ENCODE results near the gene AFAP1L1.

AFAP1L1 gene

GRCh38 chr5:149348518-149348917, 76.9 kb downstream of the AFAP1L1 start:
- Histone ChIP-seq H3K36me3 (ENCODE audit: control insufficient read depth, insufficient read depth, low read length) (peaks cover 17% of the 10 kb centered on the region), H3K27ac (ENCODE audit: low read length) (no peak overlapping the region), H3K4me3 (ENCODE audit: low read length) (no peak overlapping the region), H3K4me1 (ENCODE audit: control insufficient read depth, insufficient read depth, low read length) (no peaks in the 10 kb centered on the region), H3K9me3 (ENCODE audit: control insufficient read depth, insufficient read depth, low read length) (no peaks in the 10 kb centered on the region), H3K27me3 (ENCODE audit: control insufficient read depth, insufficient read depth, low read length) (no peaks in the 10 kb centered on the region)
- no peak for DNase-seq (ENCODE audit: low read depth, low spot score)
- no CpG with 5 or more reads among the region's 1 CpG for WGBS (ENCODE audit: insufficient coverage, insufficient read length)

- no peak for DNase-seq (ENCODE audit: low read depth, low spot score)
- no CpG with 5 or more reads among the region's 4 CpGs for WGBS (ENCODE audit: insufficient coverage, insufficient read length)
- Histone ChIP-seq H3K27me3 (ENCODE audit: control insufficient read depth, insufficient read depth, low read length) (no peaks in the 10 kb centered on the region), H3K4me1 (ENCODE audit: control insufficient read depth, insufficient read depth, low read length) (no peaks in the 10 kb centered on the region), H3K27ac (ENCODE audit: low read length) (no peak overlapping the region), H3K36me3 (ENCODE audit: control insufficient read depth, insufficient read depth, low read length) (peaks cover 17% of the 10 kb centered on the region), H3K4me3 (ENCODE audit: low read length) (no peak overlapping the region), H3K9me3 (ENCODE audit: control insufficient read depth, insufficient read depth, low read length) (no peaks in the 10 kb centered on the region)
Observed at GRCh38 chr5:149349382-149349781, 77.7 kb downstream of the AFAP1L1 start.

- WGBS (ENCODE audit: insufficient coverage, insufficient read length) = no CpG with 5 or more reads among the region's 4 CpGs
- H3K4me3 ChIP-seq (ENCODE audit: low read length) = no peak overlapping the region
- H3K27ac ChIP-seq (ENCODE audit: low read length) = no peak overlapping the region
- DNase-seq (ENCODE audit: low read depth, low spot score) = no peak
- H3K27me3 ChIP-seq (ENCODE audit: control insufficient read depth, insufficient read depth, low read length) = no peaks in the 10 kb centered on the region
- no peaks in the 10 kb centered on the region for H3K4me1 ChIP-seq (ENCODE audit: control insufficient read depth, insufficient read depth, low read length)
- no peaks in the 10 kb centered on the region for H3K9me3 ChIP-seq (ENCODE audit: control insufficient read depth, insufficient read depth, low read length)
- H3K36me3 ChIP-seq (ENCODE audit: control insufficient read depth, insufficient read depth, low read length) = peaks cover 17% of the 10 kb centered on the region
Observed at GRCh38 chr5:149352169-149352568, 80.5 kb downstream of the AFAP1L1 start.

- Histone ChIP-seq H3K9me3 (ENCODE audit: control insufficient read depth, insufficient read depth, low read length) (no peaks in the 10 kb centered on the region), H3K4me1 (ENCODE audit: control insufficient read depth, insufficient read depth, low read length) (0 out of 2 replicates have a peak, but pooled peaks cover 1% of the 10 kb centered on the region), H3K27ac (ENCODE audit: low read length) (no peak overlapping the region), H3K36me3 (ENCODE audit: control insufficient read depth, insufficient read depth, low read length) (peaks cover 7% of the 10 kb centered on the region; the same call in 1 of the 2 replicates), H3K4me3 (ENCODE audit: low read length) (no peak overlapping the region), H3K27me3 (ENCODE audit: control insufficient read depth, insufficient read depth, low read length) (no peaks in the 10 kb centered on the region)
- no peak for DNase-seq (ENCODE audit: low read depth, low spot score)
- WGBS (ENCODE audit: insufficient coverage, insufficient read length) = no CpG with 5 or more reads among the region's 2 CpGs
Observed at GRCh38 chr5:149353911-149354310, 82.3 kb downstream of the AFAP1L1 start.

DNA sequence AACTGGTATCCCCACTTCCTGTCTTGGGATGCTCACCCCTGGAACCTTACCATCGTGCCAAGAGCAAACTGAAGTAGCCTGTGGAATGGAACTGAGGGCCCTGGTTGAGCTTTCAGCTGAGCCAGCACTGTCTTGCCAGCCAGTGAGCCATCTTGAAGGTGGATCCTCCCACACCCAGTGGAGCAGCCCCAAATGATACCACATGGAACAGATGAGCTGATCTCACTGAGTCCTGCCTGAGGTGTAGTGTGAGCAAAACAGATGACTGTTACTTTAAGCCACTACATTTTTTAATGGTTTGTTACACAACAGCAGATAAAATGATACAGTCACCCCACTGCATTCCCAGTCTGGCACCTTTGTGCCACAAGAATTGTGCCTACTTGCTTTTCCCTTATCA, 84.0 kb downstream of the AFAP1L1 start:
- no CpG with 5 or more reads among the region's 1 CpG for WGBS (ENCODE audit: insufficient coverage, insufficient read length)
- no peak for DNase-seq (ENCODE audit: low read depth, low spot score)
- H3K36me3 ChIP-seq (ENCODE audit: control insufficient read depth, insufficient read depth, low read length) = peaks cover 7% of the 10 kb centered on the region; the same call in 1 of the 2 replicates
- no peak overlapping the region for H3K27ac ChIP-seq (ENCODE audit: low read length)
- H3K27me3 ChIP-seq (ENCODE audit: control insufficient read depth, insufficient read depth, low read length) = no peaks in the 10 kb centered on the region
- H3K4me3 ChIP-seq (ENCODE audit: low read length) = no peak overlapping the region
- no peaks in the 10 kb centered on the region for H3K9me3 ChIP-seq (ENCODE audit: control insufficient read depth, insufficient read depth, low read length)
- 0 out of 2 replicates have a peak, but pooled peaks cover 1% of the 10 kb centered on the region for H3K4me1 ChIP-seq (ENCODE audit: control insufficient read depth, insufficient read depth, low read length)

DNA sequence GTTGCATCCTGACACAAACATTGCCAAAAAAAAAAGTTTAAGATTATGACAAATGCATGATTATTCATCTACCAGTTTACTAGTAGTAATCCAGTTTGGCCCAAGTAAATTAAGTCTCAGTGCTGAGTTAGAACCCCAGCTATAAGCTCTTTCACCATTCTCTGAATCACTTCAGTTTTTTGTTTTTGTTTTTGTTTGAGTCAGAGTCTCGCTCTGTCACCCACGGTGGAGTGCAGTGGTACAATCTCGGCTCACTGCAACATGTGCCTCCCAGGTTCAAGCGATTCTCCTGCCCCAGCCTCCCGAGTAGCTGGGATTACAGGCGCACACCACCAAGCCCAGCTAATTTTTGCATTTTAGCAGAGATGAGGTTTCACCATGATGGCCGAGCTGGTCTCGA, 84.7 kb downstream of the AFAP1L1 start:
- H3K4me3 ChIP-seq (ENCODE audit: low read length) = no peak overlapping the region
- no CpG with 5 or more reads among the region's 8 CpGs for whole genome bisulfite sequencing (ENCODE audit: insufficient coverage, insufficient read length)
- no peaks in the 10 kb centered on the region for H3K27me3 ChIP-seq (ENCODE audit: control insufficient read depth, insufficient read depth, low read length)
- no peak for DNase-seq (ENCODE audit: low read depth, low spot score)
- no peak overlapping the region for H3K27ac ChIP-seq (ENCODE audit: low read length)
- H3K9me3 ChIP-seq (ENCODE audit: control insufficient read depth, insufficient read depth, low read length) = no peaks in the 10 kb centered on the region
- H3K36me3 ChIP-seq (ENCODE audit: control insufficient read depth, insufficient read depth, low read length) = peaks cover 4% of the 10 kb centered on the region; the same call in 1 of the 2 replicates
- H3K4me1 ChIP-seq (ENCODE audit: control insufficient read depth, insufficient read depth, low read length) = 0 out of 2 replicates have a peak, but pooled peaks cover 1% of the 10 kb centered on the region

GRCh38 chr5:149357370-149358293, 86.0 kb downstream of the AFAP1L1 start, which contains the start of gene PCYOX1L:
PCYOX1L (plus strand) TSS chr5:149358046; CDS start chr5:149358069, 23 bp downstream.
- H3K27me3 ChIP-seq (ENCODE audit: control insufficient read depth, insufficient read depth, low read length) = no peaks in the 10 kb centered on the region
- 0 out of 2 replicates have a peak, but pooled peaks cover 1% of the 10 kb centered on the region for H3K4me1 ChIP-seq (ENCODE audit: control insufficient read depth, insufficient read depth, low read length)
- no peak within 1 kb of the TSS for H3K27ac ChIP-seq (ENCODE audit: low read length)
- no CpG with 5 or more reads among the region's 61 CpGs for WGBS (ENCODE audit: insufficient coverage, insufficient read length)
- DNase-seq (ENCODE audit: low read depth, low spot score) = peak; percentile 88
- peak within 1 kb of the TSS; percentile 70; the same call in 1 of the 2 replicates for H3K4me3 ChIP-seq (ENCODE audit: low read length)
- H3K36me3 ChIP-seq (ENCODE audit: control insufficient read depth, insufficient read depth, low read length) = no peaks in the 10 kb centered on the region
- no peaks in the 10 kb centered on the region for H3K9me3 ChIP-seq (ENCODE audit: control insufficient read depth, insufficient read depth, low read length)

GRCh38 chr5:149358294-149358651, 86.6 kb downstream of the AFAP1L1 start:
- no peaks in the 10 kb centered on the region for H3K36me3 ChIP-seq (ENCODE audit: control insufficient read depth, insufficient read depth, low read length)
- H3K27me3 ChIP-seq (ENCODE audit: control insufficient read depth, insufficient read depth, low read length) = no peaks in the 10 kb centered on the region
- no peak overlapping the region for H3K27ac ChIP-seq (ENCODE audit: low read length)
- WGBS (ENCODE audit: insufficient coverage, insufficient read length) = no CpG with 5 or more reads among the region's 18 CpGs
- no peaks in the 10 kb centered on the region for H3K9me3 ChIP-seq (ENCODE audit: control insufficient read depth, insufficient read depth, low read length)
- peak overlapping the region; percentile 70; the same call in 1 of the 2 replicates for H3K4me3 ChIP-seq (ENCODE audit: low read length)
- 0 out of 2 replicates have a peak, but pooled peaks cover 1% of the 10 kb centered on the region for H3K4me1 ChIP-seq (ENCODE audit: control insufficient read depth, insufficient read depth, low read length)
- no peak for DNase-seq (ENCODE audit: low read depth, low spot score)

- Histone ChIP-seq H3K4me3 (ENCODE audit: low read length) (no peak overlapping the region), H3K27me3 (ENCODE audit: control insufficient read depth, insufficient read depth, low read length) (no peaks in the 10 kb centered on the region), H3K36me3 (ENCODE audit: control insufficient read depth, insufficient read depth, low read length) (no peaks in the 10 kb centered on the region), H3K4me1 (ENCODE audit: control insufficient read depth, insufficient read depth, low read length) (0 out of 2 replicates have a peak, but pooled peaks cover 1% of the 10 kb centered on the region), H3K27ac (ENCODE audit: low read length) (no peak overlapping the region), H3K9me3 (ENCODE audit: control insufficient read depth, insufficient read depth, low read length) (no peaks in the 10 kb centered on the region)
- no peak for DNase-seq (ENCODE audit: low read depth, low spot score)
- no CpG with 5 or more reads among the region's 8 CpGs for WGBS (ENCODE audit: insufficient coverage, insufficient read length)
Observed at GRCh38 chr5:149358868-149359495, 87.3 kb downstream of the AFAP1L1 start.

GRCh38 chr5:149360272-149360671, 88.6 kb downstream of the AFAP1L1 start:
- no peak for DNase-seq (ENCODE audit: low read depth, low spot score)
- Histone ChIP-seq H3K27me3 (ENCODE audit: control insufficient read depth, insufficient read depth, low read length) (no peaks in the 10 kb centered on the region), H3K9me3 (ENCODE audit: control insufficient read depth, insufficient read depth, low read length) (no peaks in the 10 kb centered on the region), H3K27ac (ENCODE audit: low read length) (no peak overlapping the region), H3K4me3 (ENCODE audit: low read length) (no peak overlapping the region), H3K4me1 (ENCODE audit: control insufficient read depth, insufficient read depth, low read length) (0 out of 2 replicates have a peak, but pooled peaks cover 1% of the 10 kb centered on the region), H3K36me3 (ENCODE audit: control insufficient read depth, insufficient read depth, low read length) (no peaks in the 10 kb centered on the region)
- WGBS (ENCODE audit: insufficient coverage, insufficient read length) = no CpG with 5 or more reads among the region's 1 CpG

Data from iPS DF 6.9 (cell line).